ENCODE measurements around the gene PANK2.

DNA sequence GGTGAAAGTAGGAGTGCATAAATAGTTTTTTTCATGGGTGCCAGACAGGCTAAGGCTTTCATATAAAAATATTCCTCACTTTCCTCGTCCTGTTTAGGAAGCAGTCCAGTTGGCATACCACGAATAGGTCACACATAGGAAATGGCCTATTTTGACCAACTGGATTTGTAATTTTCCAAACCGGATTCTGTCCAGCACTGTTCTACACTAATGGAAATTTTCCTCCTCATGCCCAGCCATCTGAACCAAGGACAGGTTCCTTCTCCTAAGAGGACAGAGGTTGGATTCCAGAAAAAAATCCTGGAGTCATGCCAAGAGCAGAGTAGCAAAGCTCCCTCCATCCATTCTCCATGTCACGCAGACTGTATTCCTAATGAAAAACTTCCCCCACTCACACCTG is 43.1 kb downstream of the PANK2 start:
- TF ChIP-seq, protein P1, sequence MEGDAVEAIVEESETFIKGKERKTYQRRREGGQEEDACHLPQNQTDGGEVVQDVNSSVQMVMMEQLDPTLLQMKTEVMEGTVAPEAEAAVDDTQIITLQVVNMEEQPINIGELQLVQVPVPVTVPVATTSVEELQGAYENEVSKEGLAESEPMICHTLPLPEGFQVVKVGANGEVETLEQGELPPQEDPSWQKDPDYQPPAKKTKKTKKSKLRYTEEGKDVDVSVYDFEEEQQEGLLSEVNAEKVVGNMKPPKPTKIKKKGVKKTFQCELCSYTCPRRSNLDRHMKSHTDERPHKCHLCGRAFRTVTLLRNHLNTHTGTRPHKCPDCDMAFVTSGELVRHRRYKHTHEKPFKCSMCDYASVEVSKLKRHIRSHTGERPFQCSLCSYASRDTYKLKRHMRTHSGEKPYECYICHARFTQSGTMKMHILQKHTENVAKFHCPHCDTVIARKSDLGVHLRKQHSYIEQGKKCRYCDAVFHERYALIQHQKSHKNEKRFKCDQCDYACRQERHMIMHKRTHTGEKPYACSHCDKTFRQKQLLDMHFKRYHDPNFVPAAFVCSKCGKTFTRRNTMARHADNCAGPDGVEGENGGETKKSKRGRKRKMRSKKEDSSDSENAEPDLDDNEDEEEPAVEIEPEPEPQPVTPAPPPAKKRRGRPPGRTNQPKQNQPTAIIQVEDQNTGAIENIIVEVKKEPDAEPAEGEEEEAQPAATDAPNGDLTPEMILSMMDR (conservative IDR thresholded peaks at IDR 0.05), result no peak
- no peak for TF ChIP-seq ZFX (IDR thresholded peaks at IDR 0.05)
